Smooth muscle cell (in vitro differentiated cells): ENCODE results near the gene AHRR. TPM values are rescaled to one million over a fixed set of nuclear protein-coding genes. Genes with fewer than 3 reads are reported as not detected.

Experiments
- DNase-seq: peaks from one replicate; lab custom pipeline; 2025; ENCODE audit not compliant: unreplicated experiment; lab: John Stamatoyannopoulos, UW
- H2AFZ ChIP-seq: fragments of 200-600 bp; sonication (generic); 2 replicates; pipeline ENCODE4 v1.6.0; 2016; ENCODE audit warnings: antibody characterized with exemption, low read depth, mild to moderate bottlenecking
- H3F3A ChIP-seq: fragments of 200-600 bp; sonication (generic); 2 replicates; pipeline ENCODE4 v1.6.0; 2017; ENCODE audit warnings: antibody characterized with exemption, low read depth
- H3K27ac ChIP-seq: fragments of 200-600 bp; sonication (generic); 2 replicates; pipeline ENCODE4 v1.5.1; 2016; ENCODE audit warnings: low read depth, mild to moderate bottlenecking
- H3K27me3 ChIP-seq: fragments of 200-600 bp; sonication (generic); 2 replicates; pipeline ENCODE4 v1.6.1; 2016; ENCODE audit warnings: low read depth, mild to moderate bottlenecking
- H3K36me3 ChIP-seq: fragments of 200-600 bp; sonication (generic); 2 replicates; pipeline ENCODE4 v1.5.1; 2016; ENCODE audit warnings: low read depth
- H3K4me1 ChIP-seq: fragments of 200-600 bp; sonication (generic); 2 replicates; pipeline ENCODE4 v1.5.1; 2016; ENCODE audit warnings: low read depth
- H3K4me2 ChIP-seq: fragments of 200-600 bp; sonication (generic); 2 replicates; pipeline ENCODE4 v1.6.0; 2016; ENCODE audit warnings: mild to moderate bottlenecking
- H3K4me3 ChIP-seq: fragments of 200-600 bp; sonication (generic); 2 replicates; pipeline ENCODE4 v1.5.1; 2016; ENCODE audit warnings: mild to moderate bottlenecking
- H3K79me2 ChIP-seq: fragments of 200-600 bp; sonication (generic); 2 replicates; pipeline ENCODE4 v1.6.0; 2016; ENCODE audit warnings: low read depth, mild to moderate bottlenecking
- H3K9ac ChIP-seq: fragments of 200-600 bp; sonication (generic); 2 replicates; pipeline ENCODE4 v1.6.0; 2016; ENCODE audit warnings: low read depth
- H3K9me3 ChIP-seq: fragments of 200-600 bp; sonication (generic); replicated peaks from 2 replicates; pipeline ENCODE4 v1.5.1; 2016; ENCODE audit warnings: low read depth
- H4K20me1 ChIP-seq: fragments of 200-600 bp; sonication (generic); 2 replicates; pipeline ENCODE4 v1.6.0; 2016; ENCODE audit warnings: low read depth
- WGBS: methylation state at CpG from one replicate; pipeline ENCODE4 v1.1.7; 2016; ENCODE audit warnings: low lambda C conversion rate; 5-methylcytosine and 5-hydroxymethylcytosine counted together
- polyA plus RNA-seq: library from polyadenylated mRNA; unstranded; fragments of >200 nt; fragmentation: Nextera tagmentation; extraction: Ambion mirVana; gene quantifications from 2 replicates; pipeline ENCODE4 v1.2.1, GENCODE V29; 2016
- total RNA-seq: library from RNA; depleted of rRNA; stranded (reverse); fragments of >200 nt; gene quantifications from 2 replicates; pipeline ENCODE4 v1.2.3, GENCODE V29; 2014
- TF ChIP-seq, protein P1 (sequence below): fragments of 200-600 bp; sonication (generic); IDR thresholded peaks from 2 replicates; pipeline ENCODE4 v1.5.1; 2017; ENCODE audit warnings: borderline replicate concordance, mild to moderate bottlenecking, antibody characterized with exemption; ENCODE audit not compliant: insufficient read depth, poor library complexity, severe bottlenecking

The AHRR gene
- total and polyA plus RNA-seq, 2 experiments from 2014 or later: 14.4 to 18.2 TPM

DNA sequence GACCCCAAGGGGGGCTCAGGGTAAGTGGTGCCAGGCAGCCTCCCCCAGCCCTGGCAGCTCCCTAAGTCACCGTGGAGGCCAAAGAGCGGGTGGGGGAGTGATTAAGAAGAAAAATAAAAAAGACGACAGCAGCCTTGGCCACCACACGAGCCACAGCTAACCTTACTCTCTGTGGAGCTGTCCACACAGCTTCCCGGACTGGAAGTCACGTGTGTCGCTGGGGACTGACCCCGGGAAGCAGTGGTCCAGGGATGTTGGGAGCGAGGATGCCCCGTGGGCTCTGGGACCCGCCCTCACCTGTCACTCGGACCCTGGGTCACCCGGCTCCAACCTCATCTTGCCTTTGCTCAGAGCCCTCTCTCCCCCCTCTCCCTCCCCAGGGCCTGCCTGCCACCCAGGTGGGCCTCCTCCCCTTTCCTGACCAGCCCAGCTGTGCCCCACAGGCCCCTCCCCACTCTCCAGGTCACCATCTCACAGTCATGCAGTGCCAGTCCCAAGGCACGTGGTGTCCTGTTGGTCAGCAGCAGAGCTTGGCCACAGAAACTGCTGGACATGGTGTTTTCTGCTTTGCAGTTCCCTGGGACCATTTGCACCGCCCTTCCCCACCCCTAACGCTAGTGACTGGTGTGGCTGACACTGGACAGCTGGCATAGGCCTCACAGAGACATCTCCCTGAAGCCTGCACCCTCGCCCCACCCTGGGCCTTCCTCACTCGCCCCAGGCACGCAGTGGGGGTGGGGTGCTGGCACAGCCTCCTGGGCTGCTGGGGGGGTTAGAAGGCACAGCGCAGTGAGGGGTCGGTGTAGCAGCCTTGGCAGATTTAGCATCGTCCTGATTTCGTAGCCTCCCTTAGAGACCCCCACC is 111.6 kb downstream of the AHRR start:
- Histone ChIP-seq H3K27me3 (no peaks in the 10 kb centered on the region), H3K9ac (no peak overlapping the region), H2AFZ (no peak overlapping the region), H3K79me2 (no peaks in the 10 kb centered on the region), H3K4me2 (no peak overlapping the region), H3F3A (no peaks in the 10 kb centered on the region), H3K4me3 (no peak overlapping the region), H4K20me1 (no peaks in the 10 kb centered on the region), H3K27ac (no peak overlapping the region), H3K9me3 (no peaks in the 10 kb centered on the region), H3K4me1 (no peaks in the 10 kb centered on the region), H3K36me3 (no peaks in the 10 kb centered on the region)
- no peak for DNase-seq
- TF ChIP-seq, protein P1, sequence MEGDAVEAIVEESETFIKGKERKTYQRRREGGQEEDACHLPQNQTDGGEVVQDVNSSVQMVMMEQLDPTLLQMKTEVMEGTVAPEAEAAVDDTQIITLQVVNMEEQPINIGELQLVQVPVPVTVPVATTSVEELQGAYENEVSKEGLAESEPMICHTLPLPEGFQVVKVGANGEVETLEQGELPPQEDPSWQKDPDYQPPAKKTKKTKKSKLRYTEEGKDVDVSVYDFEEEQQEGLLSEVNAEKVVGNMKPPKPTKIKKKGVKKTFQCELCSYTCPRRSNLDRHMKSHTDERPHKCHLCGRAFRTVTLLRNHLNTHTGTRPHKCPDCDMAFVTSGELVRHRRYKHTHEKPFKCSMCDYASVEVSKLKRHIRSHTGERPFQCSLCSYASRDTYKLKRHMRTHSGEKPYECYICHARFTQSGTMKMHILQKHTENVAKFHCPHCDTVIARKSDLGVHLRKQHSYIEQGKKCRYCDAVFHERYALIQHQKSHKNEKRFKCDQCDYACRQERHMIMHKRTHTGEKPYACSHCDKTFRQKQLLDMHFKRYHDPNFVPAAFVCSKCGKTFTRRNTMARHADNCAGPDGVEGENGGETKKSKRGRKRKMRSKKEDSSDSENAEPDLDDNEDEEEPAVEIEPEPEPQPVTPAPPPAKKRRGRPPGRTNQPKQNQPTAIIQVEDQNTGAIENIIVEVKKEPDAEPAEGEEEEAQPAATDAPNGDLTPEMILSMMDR: no peak
- 90% methylated on average over 22 of the region's 23 CpGs for WGBS

DNA sequence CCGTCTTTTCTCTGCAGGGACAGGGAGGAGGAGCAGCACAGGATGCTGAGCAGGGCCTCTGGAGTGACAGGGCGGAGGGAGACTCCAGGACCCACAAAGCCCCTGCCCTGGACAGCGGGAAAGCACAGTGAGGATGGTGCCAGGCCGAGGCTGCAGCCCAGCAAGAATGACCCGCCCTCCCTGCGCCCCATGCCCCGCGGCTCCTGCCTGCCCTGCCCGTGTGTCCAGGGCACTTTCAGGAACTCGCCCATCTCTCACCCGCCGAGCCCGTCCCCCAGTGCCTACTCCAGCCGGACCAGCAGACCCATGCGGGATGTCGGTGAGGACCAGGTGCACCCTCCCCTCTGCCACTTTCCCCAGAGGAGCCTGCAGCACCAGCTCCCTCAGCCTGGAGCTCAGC is 112.3 kb downstream of the AHRR start:
- Histone ChIP-seq H3K9me3 (no peaks in the 10 kb centered on the region), H3K4me3 (no peak overlapping the region), H3F3A (no peaks in the 10 kb centered on the region), H2AFZ (no peak overlapping the region), H3K4me2 (no peak overlapping the region), H3K27me3 (no peaks in the 10 kb centered on the region), H3K27ac (no peak overlapping the region), H3K79me2 (no peaks in the 10 kb centered on the region), H3K4me1 (no peaks in the 10 kb centered on the region), H3K36me3 (no peaks in the 10 kb centered on the region), H4K20me1 (no peaks in the 10 kb centered on the region), H3K9ac (no peak overlapping the region)
- no peak for DNase-seq
- TF ChIP-seq, protein P1: no peak
- WGBS: 92% methylated on average over 16 of the region's 16 CpGs

DNA sequence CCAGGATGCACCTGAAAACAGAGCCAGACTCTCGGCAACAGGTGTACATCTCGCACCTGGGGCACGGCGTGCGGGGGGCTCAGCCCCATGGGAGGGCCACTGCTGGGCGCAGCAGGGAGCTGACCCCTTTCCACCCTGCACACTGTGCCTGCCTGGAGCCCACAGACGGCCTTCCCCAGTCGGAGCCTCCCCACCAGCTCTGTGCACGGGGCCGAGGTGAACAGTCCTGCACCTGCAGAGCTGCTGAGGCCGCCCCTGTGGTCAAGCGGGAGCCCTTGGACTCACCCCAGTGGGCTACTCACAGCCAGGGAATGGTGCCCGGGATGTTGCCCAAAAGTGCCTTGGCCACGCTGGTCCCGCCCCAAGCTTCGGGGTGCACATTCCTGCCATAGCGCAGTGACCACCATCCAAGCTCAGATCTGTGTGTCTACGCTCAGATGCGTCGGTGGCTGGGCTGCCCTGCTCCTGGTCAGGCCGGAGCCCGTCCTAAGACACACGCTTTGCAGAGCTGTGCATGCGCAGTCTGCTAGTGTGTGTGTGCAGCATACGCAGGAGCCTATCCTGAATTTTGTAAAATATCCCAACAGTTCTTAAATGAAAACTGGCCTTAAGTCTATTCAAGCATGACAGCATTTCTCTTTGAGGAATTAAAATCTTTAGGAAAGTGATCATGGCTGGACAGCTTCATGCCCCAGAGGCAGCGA is 113.1 kb downstream of the AHRR start:
- no peak overlapping the region for H3K4me2 ChIP-seq
- no peak overlapping the region for H2AFZ ChIP-seq
- no peaks in the 10 kb centered on the region for H3K9me3 ChIP-seq
- TF ChIP-seq, protein P1: no peak
- H3K79me2 ChIP-seq: no peaks in the 10 kb centered on the region
- no peak for DNase-seq
- no peak overlapping the region for H3K9ac ChIP-seq
- H3K4me1 ChIP-seq: no peaks in the 10 kb centered on the region
- H3K4me3 ChIP-seq: no peak overlapping the region
- no peaks in the 10 kb centered on the region for H3F3A ChIP-seq
- WGBS: 94% methylated on average over 26 of the region's 26 CpGs
- no peak overlapping the region for H3K27ac ChIP-seq
- H4K20me1 ChIP-seq: no peaks in the 10 kb centered on the region
- no peaks in the 10 kb centered on the region for H3K36me3 ChIP-seq
- no peaks in the 10 kb centered on the region for H3K27me3 ChIP-seq
